ENCODE results near the gene C17orf114.

The C17orf114 gene

GRCh38 chr17:4840893-4841242 lies 38.7 kb upstream of the C17orf114 start:
- no peak overlapping the region for H3K27ac ChIP-seq (ENCODE audit: low read length)
- H2AFZ ChIP-seq (ENCODE audit: low read depth, low read length): no peak overlapping the region
- no peaks in the 10 kb centered on the region for H4K20me1 ChIP-seq (ENCODE audit: insufficient read depth)
- H3K4me3 ChIP-seq (ENCODE audit: low read length): no peak overlapping the region
- H3K4me2 ChIP-seq (ENCODE audit: low read length): no peak overlapping the region
- TF ChIP-seq REST (IDR thresholded peaks at IDR 0.05; ENCODE audit: borderline replicate concordance) (no peak), SMC3 (conservative IDR thresholded peaks at IDR 0.05; ENCODE audit: poor library complexity) (no peak), TAF1 (IDR thresholded peaks at IDR 0.05; ENCODE audit: low read depth) (no peak), MXI1 (conservative IDR thresholded peaks at IDR 0.05; ENCODE audit: poor library complexity, severe bottlenecking) (no peak), RAD21 (conservative IDR thresholded peaks at IDR 0.05) (no peak), CTCF (IDR thresholded peaks at IDR 0.05; ENCODE audit: poor library complexity, severe bottlenecking) (no peak), EZH2 (IDR thresholded peaks at IDR 0.05; ENCODE audit: borderline replicate concordance, insufficient read depth, low read length, poor library complexity, severe bottlenecking) (no peak), POLR2AphosphoS5 (IDR thresholded peaks at IDR 0.05) (no peak), EP300 (conservative IDR thresholded peaks at IDR 0.05; ENCODE audit: poor library complexity, severe bottlenecking) (no peak)
- no peak overlapping the region for H3K9ac ChIP-seq (ENCODE audit: low read length)
- peaks cover 44% of the 10 kb centered on the region for H3K79me2 ChIP-seq (replicated peaks; ENCODE audit: insufficient read depth, low read length)
- no peaks in the 10 kb centered on the region for H3K27me3 ChIP-seq (ENCODE audit: insufficient read depth, low read depth, low read length)
- H3K9me2 ChIP-seq (ENCODE audit: insufficient read depth, low read length): no peaks in the 10 kb centered on the region
- H3K36me3 ChIP-seq (ENCODE audit: insufficient read depth, low read length): no peaks in the 10 kb centered on the region
- H3K9me3 ChIP-seq (ENCODE audit: low read length): no peaks in the 10 kb centered on the region
- H3F3A ChIP-seq (ENCODE audit: insufficient read depth, low read length, poor library complexity, severe bottlenecking): no peaks in the 10 kb centered on the region

GRCh38 chr17:4839965-4840892 lies 38.1 kb upstream of the C17orf114 start:
- Histone ChIP-seq H2AFZ (ENCODE audit: low read depth, low read length) (no peak overlapping the region), H3K79me2 (replicated peaks; ENCODE audit: insufficient read depth, low read length) (peaks cover 49% of the 10 kb centered on the region), H3K27ac (ENCODE audit: low read length) (no peak overlapping the region), H3K9ac (ENCODE audit: low read length) (no peak overlapping the region), H3K9me2 (ENCODE audit: insufficient read depth, low read length) (no peaks in the 10 kb centered on the region), H3K4me3 (ENCODE audit: low read length) (no peak overlapping the region), H4K20me1 (ENCODE audit: insufficient read depth) (no peaks in the 10 kb centered on the region), H3K9me3 (ENCODE audit: low read length) (no peaks in the 10 kb centered on the region), H3K27me3 (ENCODE audit: insufficient read depth, low read depth, low read length) (no peaks in the 10 kb centered on the region), H3K4me2 (ENCODE audit: low read length) (no peak overlapping the region), H3K36me3 (ENCODE audit: insufficient read depth, low read length) (no peaks in the 10 kb centered on the region), H3F3A (ENCODE audit: insufficient read depth, low read length, poor library complexity, severe bottlenecking) (no peaks in the 10 kb centered on the region)
- no peak for TF ChIP-seq CTCF (IDR thresholded peaks at IDR 0.05; ENCODE audit: poor library complexity, severe bottlenecking)

All from neural cell (in vitro differentiated cells).